HepG2 (cell line): ENCODE results near the gene HMCN1. TPM values are rescaled to one million over a fixed set of nuclear protein-coding genes. Genes with fewer than 3 reads are reported as not detected.

Source experiments
- ATAC-seq: fragments of 200-7000 bp; cut with Tn5 transposase; 3 replicates; pipeline ENCODE4 v1.9.1; 2020; ENCODE audit warnings: mild to moderate bottlenecking, moderate library complexity
- BruUV-seq: library from RNA; stranded (reverse); fragments of 400-500 nt; replicated peaks from 2 replicates; lab custom pipeline; 2021; lab: Mats Ljungman, UMichigan
- CTCF ChIA-PET: fragments of 300-600 bp; formaldehyde crosslinking; extraction: SDS; loops from one replicate; lab custom pipeline; 2021; ENCODE audit warnings: low total read pairs, inconsistent platforms, low intra/inter-chr PET ratio; lab: Yijun Ruan, JAX
- POLR2A ChIA-PET: fragments of 350-600 bp; sonication (Branson Sonifier 250); formaldehyde crosslinking; loops from one replicate; lab custom pipeline; 2020; ENCODE audit warnings: antibody characterized with exemption, inconsistent platforms; lab: Yijun Ruan, JAX
- DNase-seq: peaks from one replicate; pipeline ENCODE4 v3.0.0-alpha.2; 2015; ENCODE audit warnings: low spot score
- FAIRE-seq: peaks from 3 replicates; lab custom pipeline; 2011; peaks lifted over from hg19 to GRCh38; lab: Jason Lieb, UNC
- H2AFZ ChIP-seq: one replicate; pipeline ENCODE4 v1.6.1; 2011; ENCODE audit warnings: low read length, inconsistent platforms
- H3K27ac ChIP-seq: fragments of 300-600 bp; 3 replicates; pipeline ENCODE4 v1.8.0; 2011; ENCODE audit warnings: mixed run types, mild to moderate bottlenecking, mixed read lengths, low read length, inconsistent platforms; ENCODE audit not compliant: insufficient read depth; ENCODE audit errors: extremely low read length
- H3K27me3 ChIP-seq, 2 experiments: fragments of 200-600 bp in 1 of 2; 2 replicates in 1 of 2; 3 replicates in 1 of 2; pipeline versions ENCODE4 v1.6.0 to v1.8.0; 2011; ENCODE audit warnings: low read length in 2 of 2, mild to moderate bottlenecking in 2 of 2, moderate library complexity in 2 of 2, inconsistent platforms in 1 of 2; ENCODE audit not compliant: insufficient read depth in 2 of 2, control insufficient read depth in 1 of 2
- H3K36me3 ChIP-seq, 2 experiments: fragments of 200-600 bp in 1 of 2; replicated peaks in 1 of 2; 2 replicates in 1 of 2; 3 replicates in 1 of 2; pipeline versions ENCODE4 v1.5.1 to v1.8.0; 2011; ENCODE audit warnings: low read length in 2 of 2, inconsistent platforms in 1 of 2; ENCODE audit not compliant: insufficient read depth in 2 of 2, control insufficient read depth in 1 of 2
- H3K4me1 ChIP-seq: 2 replicates; pipeline ENCODE4 v1.5.1; 2012; ENCODE audit warnings: low read length, inconsistent platforms; ENCODE audit not compliant: insufficient read depth
- H3K4me2 ChIP-seq: 2 replicates; pipeline ENCODE4 v1.6.0; 2011; ENCODE audit warnings: low read depth, low read length, inconsistent platforms
- H3K4me3 ChIP-seq, 3 experiments: fragments of 200-600 bp in 1 of 3; sonication (generic), shearing (Covaris generic) in 1 of 3; replicated peaks in 1 of 3; 2 replicates each; pipeline ENCODE4 v1.5.1; 2011 to 2016; ENCODE audit warnings: low read length in 3 of 3, inconsistent platforms in 2 of 3, low read depth in 2 of 3, mild to moderate bottlenecking in 2 of 3, control low read depth in 1 of 3, mixed read lengths in 1 of 3; ENCODE audit not compliant: insufficient read depth in 1 of 3
- H3K79me2 ChIP-seq: one replicate; pipeline ENCODE4 v1.6.1; 2011; ENCODE audit warnings: low read length, inconsistent platforms; ENCODE audit not compliant: insufficient read depth
- H3K9ac ChIP-seq: 2 replicates; pipeline ENCODE4 v1.6.0; 2011; ENCODE audit warnings: mild to moderate bottlenecking, low read depth, low read length, inconsistent platforms; ENCODE audit not compliant: insufficient read depth
- H3K9me3 ChIP-seq: 2 replicates; pipeline ENCODE4 v1.5.1; 2012; ENCODE audit warnings: mild to moderate bottlenecking, low read length
- H4K20me1 ChIP-seq: 2 replicates; pipeline ENCODE4 v1.6.0; 2011; ENCODE audit warnings: inconsistent platforms, mild to moderate bottlenecking, low read length, moderate library complexity; ENCODE audit not compliant: insufficient read depth
- E2F5 ChIP-seq: sonication (generic); formaldehyde crosslinking; conservative IDR thresholded peaks from 2 replicates; pipeline ENCODE4 v1.4.0; 2020; ENCODE audit warnings: missing genetic modification reagents
- MAF1 ChIP-seq: sonication (generic); formaldehyde crosslinking; IDR thresholded peaks from 2 replicates; pipeline ENCODE4 v1.5.0; 2020; ENCODE audit warnings: missing genetic modification reagents, borderline replicate concordance
- RFX3 ChIP-seq: IDR thresholded peaks from 2 replicates; pipeline ENCODE4 v1.6.1; 2016; ENCODE audit warnings: missing biosample characterization, missing genetic modification reagents
- SNRNP70 ChIP-seq: fragments of 200-400 bp; formaldehyde crosslinking; IDR thresholded peaks from 2 replicates; pipeline ENCODE4 v1.6.1; 2017; ENCODE audit warnings: mild to moderate bottlenecking, low read depth, low read length, moderate library complexity
- TFAP4 ChIP-seq: sonication (generic); IDR thresholded peaks from 2 replicates; pipeline ENCODE4 v1.6.1; 2016; ENCODE audit warnings: low read depth, borderline replicate concordance
- TGIF2 ChIP-seq: IDR thresholded peaks from 2 replicates; pipeline ENCODE4 v1.6.1; 2016; ENCODE audit warnings: control low read depth, missing compliant biosample characterization
- ZGPAT ChIP-seq: IDR thresholded peaks from 2 replicates; pipeline ENCODE4 v1.6.1; 2016; ENCODE audit warnings: mild to moderate bottlenecking
- ZNF784 ChIP-seq: sonication (generic); formaldehyde crosslinking; IDR thresholded peaks from 2 replicates; pipeline ENCODE4 v1.5.1; 2020; ENCODE audit warnings: missing genetic modification reagents, mild to moderate bottlenecking, borderline replicate concordance
- WGBS: methylation state at CpG from one replicate; pipeline ENCODE4 v1.1.6; 2017; ENCODE audit warnings: low lambda C conversion rate; 5-methylcytosine and 5-hydroxymethylcytosine counted together
- in situ Hi-C: cut with HindIII; loops from 2 replicates; pipeline ENCODE4 v1.10.0; 2017; ENCODE audit warnings: low pct_unique_long_range_greater_than_20kb; ENCODE audit not compliant: extremely low pct_ligation_motif_present
- intact Hi-C: fragments of 100-400 bp; cut with micrococcal nuclease; formaldehyde crosslinking; loops from one replicate; pipeline ENCODE4 v1.10.0; 2022; ENCODE audit not compliant: unreplicated experiment
- polyA plus RNA-seq, 8 experiments: library from polyadenylated mRNA; depleted of rRNA in 3 of 8; stranded (reverse) in 7 of 8; unstranded in 1 of 8; fragments of >200 nt; fragmentation: Illumina TruSeq in 4 of 8; extraction: Trizol in 4 of 8; gene quantifications; 2 replicates each; pipeline versions ENCODE4 v1.2.1 to v1.2.3, GENCODE V29; 2011 to 2016; ENCODE audit warnings: low read depth in 4 of 8, missing spikeins in 1 of 8, mixed read lengths in 1 of 8; ENCODE audit not compliant: insufficient read depth in 1 of 8
- total RNA-seq, 5 experiments: library from RNA; depleted of rRNA; stranded (reverse); fragments of >200 nt; fragmentation: Illumina TruSeq; extraction: Trizol; gene quantifications; 2 replicates each; pipeline ENCODE4 v1.2.3, GENCODE V29; 2016; ENCODE audit warnings: low read depth in 1 of 5
- TF ChIP-seq, protein P1 (sequence below), 2 experiments: IDR thresholded peaks; 2 replicates each; pipeline ENCODE4 v1.6.1; 2011 to 2012; ENCODE audit warnings: low read length in 2 of 2, borderline replicate concordance in 1 of 2, low read depth in 1 of 2, mild to moderate bottlenecking in 1 of 2, moderate library complexity in 1 of 2
- TF ChIP-seq, protein P2 (sequence below): IDR thresholded peaks from 2 replicates; pipeline ENCODE4 v1.6.1; 2016; ENCODE audit warnings: low read depth
- TF ChIP-seq, protein P3 (sequence below): sonication (generic); formaldehyde crosslinking; IDR thresholded peaks from 2 replicates; pipeline ENCODE4 v1.8.0; 2022; ENCODE audit warnings: mild to moderate bottlenecking, missing genetic modification reagents

Gene HMCN1
- total and polyA plus RNA-seq, 2 of the 13 experiments (the other 11 are each of a cell fraction or from before 2014, with no cell fraction given) = 0.03 TPM; not detected in 1

DNA sequence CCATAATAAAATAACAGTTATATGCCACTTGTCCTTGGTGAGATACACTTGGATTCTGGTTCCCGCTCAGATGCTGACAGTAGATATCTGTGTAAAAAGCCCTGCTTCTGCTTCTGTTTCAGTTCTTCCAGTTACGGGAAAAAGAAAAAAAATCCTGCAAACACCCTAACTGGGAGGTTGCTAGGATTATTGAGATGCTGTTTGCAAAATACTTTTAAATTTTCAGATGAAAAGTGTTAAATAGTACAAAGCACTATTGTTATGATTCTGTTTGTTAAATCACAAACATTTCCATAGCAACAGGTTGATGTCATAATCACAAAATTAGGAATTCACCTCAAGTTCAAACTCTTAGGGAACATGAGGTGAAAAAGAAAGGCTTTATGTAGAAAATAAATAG, 232.3 kb downstream of the HMCN1 start:
- WGBS = 3% methylated on average over 2 of the region's 2 CpGs
- ChIA-PET CTCF (no interaction called here), POLR2A (no interaction called here)
- no peaks in the 10 kb centered on the region for H3K4me1 ChIP-seq
- no TSS peak for BruUV-seq
- H4K20me1 ChIP-seq = no peaks in the 10 kb centered on the region
- H3K9ac ChIP-seq = no peak overlapping the region
- no peaks in the 10 kb centered on the region for H3K36me3 ChIP-seq
- H3K79me2 ChIP-seq = no peaks in the 10 kb centered on the region
- intact Hi-C loops (no loop called here), in situ Hi-C loops (no loop called here)
- no peak overlapping the region for H3K4me2 ChIP-seq
- TF ChIP-seq E2F5 (no peak), MAF1 (CRISPR knock-in tag) (no peak), RFX3 (CRISPR knock-in tag) (no peak), SNRNP70 (no peak), TFAP4 (no peak), TGIF2 (CRISPR knock-in tag) (no peak), ZGPAT (no peak), ZNF784 (no peak)
- TF ChIP-seq, protein P1, sequence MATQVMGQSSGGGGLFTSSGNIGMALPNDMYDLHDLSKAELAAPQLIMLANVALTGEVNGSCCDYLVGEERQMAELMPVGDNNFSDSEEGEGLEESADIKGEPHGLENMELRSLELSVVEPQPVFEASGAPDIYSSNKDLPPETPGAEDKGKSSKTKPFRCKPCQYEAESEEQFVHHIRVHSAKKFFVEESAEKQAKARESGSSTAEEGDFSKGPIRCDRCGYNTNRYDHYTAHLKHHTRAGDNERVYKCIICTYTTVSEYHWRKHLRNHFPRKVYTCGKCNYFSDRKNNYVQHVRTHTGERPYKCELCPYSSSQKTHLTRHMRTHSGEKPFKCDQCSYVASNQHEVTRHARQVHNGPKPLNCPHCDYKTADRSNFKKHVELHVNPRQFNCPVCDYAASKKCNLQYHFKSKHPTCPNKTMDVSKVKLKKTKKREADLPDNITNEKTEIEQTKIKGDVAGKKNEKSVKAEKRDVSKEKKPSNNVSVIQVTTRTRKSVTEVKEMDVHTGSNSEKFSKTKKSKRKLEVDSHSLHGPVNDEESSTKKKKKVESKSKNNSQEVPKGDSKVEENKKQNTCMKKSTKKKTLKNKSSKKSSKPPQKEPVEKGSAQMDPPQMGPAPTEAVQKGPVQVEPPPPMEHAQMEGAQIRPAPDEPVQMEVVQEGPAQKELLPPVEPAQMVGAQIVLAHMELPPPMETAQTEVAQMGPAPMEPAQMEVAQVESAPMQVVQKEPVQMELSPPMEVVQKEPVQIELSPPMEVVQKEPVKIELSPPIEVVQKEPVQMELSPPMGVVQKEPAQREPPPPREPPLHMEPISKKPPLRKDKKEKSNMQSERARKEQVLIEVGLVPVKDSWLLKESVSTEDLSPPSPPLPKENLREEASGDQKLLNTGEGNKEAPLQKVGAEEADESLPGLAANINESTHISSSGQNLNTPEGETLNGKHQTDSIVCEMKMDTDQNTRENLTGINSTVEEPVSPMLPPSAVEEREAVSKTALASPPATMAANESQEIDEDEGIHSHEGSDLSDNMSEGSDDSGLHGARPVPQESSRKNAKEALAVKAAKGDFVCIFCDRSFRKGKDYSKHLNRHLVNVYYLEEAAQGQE (IDR thresholded peaks at IDR 0.05; ENCODE audit: borderline replicate concordance in 1 of 2, low read depth in 1 of 2, low read length in 2 of 2) = no peak
- TF ChIP-seq, protein P2, sequence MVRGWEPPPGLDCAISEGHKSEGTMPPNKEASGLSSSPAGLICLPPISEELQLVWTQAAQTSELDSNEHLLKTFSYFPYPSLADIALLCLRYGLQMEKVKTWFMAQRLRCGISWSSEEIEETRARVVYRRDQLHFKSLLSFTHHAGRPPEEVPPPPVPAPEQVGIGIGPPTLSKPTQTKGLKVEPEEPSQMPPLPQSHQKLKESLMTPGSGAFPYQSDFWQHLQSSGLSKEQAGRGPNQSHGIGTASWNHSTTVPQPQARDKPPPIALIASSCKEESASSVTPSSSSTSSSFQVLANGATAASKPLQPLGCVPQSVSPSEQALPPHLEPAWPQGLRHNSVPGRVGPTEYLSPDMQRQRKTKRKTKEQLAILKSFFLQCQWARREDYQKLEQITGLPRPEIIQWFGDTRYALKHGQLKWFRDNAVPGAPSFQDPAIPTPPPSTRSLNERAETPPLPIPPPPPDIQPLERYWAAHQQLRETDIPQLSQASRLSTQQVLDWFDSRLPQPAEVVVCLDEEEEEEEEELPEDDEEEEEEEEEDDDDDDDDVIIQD = no peak
- TF ChIP-seq, protein P3, sequence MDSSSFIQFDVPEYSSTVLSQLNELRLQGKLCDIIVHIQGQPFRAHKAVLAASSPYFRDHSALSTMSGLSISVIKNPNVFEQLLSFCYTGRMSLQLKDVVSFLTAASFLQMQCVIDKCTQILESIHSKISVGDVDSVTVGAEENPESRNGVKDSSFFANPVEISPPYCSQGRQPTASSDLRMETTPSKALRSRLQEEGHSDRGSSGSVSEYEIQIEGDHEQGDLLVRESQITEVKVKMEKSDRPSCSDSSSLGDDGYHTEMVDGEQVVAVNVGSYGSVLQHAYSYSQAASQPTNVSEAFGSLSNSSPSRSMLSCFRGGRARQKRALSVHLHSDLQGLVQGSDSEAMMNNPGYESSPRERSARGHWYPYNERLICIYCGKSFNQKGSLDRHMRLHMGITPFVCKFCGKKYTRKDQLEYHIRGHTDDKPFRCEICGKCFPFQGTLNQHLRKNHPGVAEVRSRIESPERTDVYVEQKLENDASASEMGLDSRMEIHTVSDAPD (CRISPR knock-in tag) = no peak
- ATAC-seq = no peak
- no peak overlapping the region for H3K27ac ChIP-seq
- no peak for DNase-seq
- no peaks in the 10 kb centered on the region for H3K27me3 ChIP-seq
- H3K9me3 ChIP-seq = no peaks in the 10 kb centered on the region
- no peak overlapping the region for H2AFZ ChIP-seq
- no peak for FAIRE-seq
- no peak overlapping the region for H3K4me3 ChIP-seq
